Glutamatergic neuron (in vitro differentiated cells): Measurements from ENCODE around the gene KCNH8. TPM values are rescaled to one million over a fixed set of nuclear protein-coding genes. Genes with fewer than 3 reads are reported as not detected.
A peak's percentile ranks its signal among the peaks of the same experiment; 100 is the strongest.

Source experiments
- DNase-seq: peaks from one replicate; pipeline ENCODE4 v3.0.0; 2022
- H3K27ac Mint-ChIP-seq: one replicate; pipeline ENCODE4 v1.8.0; 2020; ENCODE audit warnings: mild to moderate bottlenecking, mixed read lengths, inconsistent platforms; ENCODE audit not compliant: unreplicated experiment
- H3K27me3 Mint-ChIP-seq: one replicate; pipeline ENCODE4 v1.8.0; 2020; ENCODE audit warnings: mild to moderate bottlenecking, moderate library complexity, mixed read lengths, inconsistent platforms; ENCODE audit not compliant: unreplicated experiment
- H3K36me3 Mint-ChIP-seq: one replicate; pipeline ENCODE4 v1.8.0; 2020; ENCODE audit warnings: mild to moderate bottlenecking, mixed read lengths, inconsistent platforms; ENCODE audit not compliant: unreplicated experiment
- H3K4me1 Mint-ChIP-seq: one replicate; pipeline ENCODE4 v1.8.0; 2020; ENCODE audit warnings: mild to moderate bottlenecking, low read depth, mixed read lengths, inconsistent platforms; ENCODE audit not compliant: unreplicated experiment
- H3K4me3 Mint-ChIP-seq: one replicate; pipeline ENCODE4 v1.8.0; 2020; ENCODE audit warnings: mild to moderate bottlenecking, mixed read lengths, inconsistent platforms; ENCODE audit not compliant: unreplicated experiment
- H3K9me3 Mint-ChIP-seq: one replicate; pipeline ENCODE4 v1.8.0; 2020; ENCODE audit warnings: mild to moderate bottlenecking, moderate library complexity, mixed read lengths, inconsistent platforms; ENCODE audit not compliant: unreplicated experiment
- CTCF ChIP-seq: fragments of 200-600 bp; sonication (generic); IDR thresholded peaks from one replicate; pipeline ENCODE4 v1.5.0; 2021; ENCODE audit not compliant: partially characterized antibody, unreplicated experiment
- total RNA-seq: library from RNA; stranded (reverse); fragmentation: NEBNext Ultra II Directional; extraction: Animal tissue kit (Norgen Biotek cat#: 25700); gene quantifications from one replicate; pipeline ENCODE4 v1.2.1, GENCODE V29; 2021; ENCODE audit not compliant: unreplicated experiment

Gene KCNH8
- total RNA-seq, 1 donor from 2014 or later: 30.9 TPM

GRCh38 chr3:19522305-19522704 lies 374.0 kb downstream of the KCNH8 start:
- Mint-ChIP-seq H3K27me3 (no peaks in the 10 kb centered on the region), H3K27ac (no peak overlapping the region), H3K9me3 (peaks cover 2% of the 10 kb centered on the region), H3K36me3 (no peaks in the 10 kb centered on the region), H3K4me3 (no peak overlapping the region), H3K4me1 (peaks cover 22% of the 10 kb centered on the region)
- no peak for DNase-seq
- TF ChIP-seq CTCF: no peak

GRCh38 chr3:19526071-19526470 lies 377.8 kb downstream of the KCNH8 start:
- peaks cover 43% of the 10 kb centered on the region for H3K4me1 Mint-ChIP-seq

GRCh38 chr3:19527746-19528145 lies 379.4 kb downstream of the KCNH8 start:
- no peaks in the 10 kb centered on the region for H3K36me3 Mint-ChIP-seq
- peaks cover 2% of the 10 kb centered on the region for H3K9me3 Mint-ChIP-seq
- DNase-seq: no peak
- peaks cover 49% of the 10 kb centered on the region for H3K4me1 Mint-ChIP-seq
- no peak overlapping the region for H3K4me3 Mint-ChIP-seq
- H3K27me3 Mint-ChIP-seq: no peaks in the 10 kb centered on the region
- TF ChIP-seq CTCF: no peak
- H3K27ac Mint-ChIP-seq: peak overlapping the region; percentile 41

More at GRCh38 chr3:19526071-19526470, 377.8 kb downstream of the KCNH8 start:
- DNase-seq: no peak
- Mint-ChIP-seq H3K36me3 (no peaks in the 10 kb centered on the region), H3K27ac (peak overlapping the region; percentile 89), H3K4me3 (peak overlapping the region; percentile 47), H3K27me3 (no peaks in the 10 kb centered on the region), H3K9me3 (peaks cover 2% of the 10 kb centered on the region)
- no peak for TF ChIP-seq CTCF

GRCh38 chr3:19531426-19531825 lies 383.1 kb downstream of the KCNH8 start:
- Mint-ChIP-seq H3K4me3 (no peak overlapping the region), H3K4me1 (peaks cover 36% of the 10 kb centered on the region), H3K27ac (no peak overlapping the region), H3K9me3 (no peaks in the 10 kb centered on the region), H3K36me3 (peaks cover 4% of the 10 kb centered on the region), H3K27me3 (no peaks in the 10 kb centered on the region)
- no peak for TF ChIP-seq CTCF
- DNase-seq: no peak

GRCh38 chr3:19539518-19540392 lies 391.4 kb downstream of the KCNH8 start:
- DNase-seq: no peak
- Mint-ChIP-seq H3K27ac (no peak overlapping the region), H3K4me1 (peaks cover 3% of the 10 kb centered on the region), H3K36me3 (no peaks in the 10 kb centered on the region), H3K27me3 (no peaks in the 10 kb centered on the region), H3K9me3 (no peaks in the 10 kb centered on the region), H3K4me3 (no peak overlapping the region)
- TF ChIP-seq CTCF: no peak
